ENCODE measurements around the gene VEGFD.

VEGFD gene

DNA sequence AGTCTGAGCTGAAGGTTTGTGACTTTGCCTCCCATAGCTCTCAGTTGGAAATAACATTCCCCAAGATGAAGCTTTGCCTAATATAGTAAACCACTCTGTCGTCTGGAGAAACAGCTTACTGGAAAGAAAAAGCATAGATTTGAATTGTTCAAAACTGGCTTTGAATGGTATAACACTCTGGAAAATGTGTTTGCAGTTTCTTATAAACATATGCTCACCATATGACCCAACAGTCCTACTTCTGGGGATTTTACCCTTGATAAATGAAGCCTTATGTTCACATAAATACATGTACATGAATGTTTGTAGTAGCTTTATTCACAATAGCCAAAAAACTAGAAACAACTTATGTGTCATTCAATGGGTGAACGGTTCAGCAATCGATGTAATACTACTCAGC, 10.2 kb downstream of the VEGFD start:
- no peak overlapping the region for H3K4me3 ChIP-seq (ENCODE audit: low read depth, low read length)
- in situ Hi-C loops (cut with HindIII; ENCODE audit: low sequenced_read_pairs), result no loop called here
- TF ChIP-seq, protein P1, sequence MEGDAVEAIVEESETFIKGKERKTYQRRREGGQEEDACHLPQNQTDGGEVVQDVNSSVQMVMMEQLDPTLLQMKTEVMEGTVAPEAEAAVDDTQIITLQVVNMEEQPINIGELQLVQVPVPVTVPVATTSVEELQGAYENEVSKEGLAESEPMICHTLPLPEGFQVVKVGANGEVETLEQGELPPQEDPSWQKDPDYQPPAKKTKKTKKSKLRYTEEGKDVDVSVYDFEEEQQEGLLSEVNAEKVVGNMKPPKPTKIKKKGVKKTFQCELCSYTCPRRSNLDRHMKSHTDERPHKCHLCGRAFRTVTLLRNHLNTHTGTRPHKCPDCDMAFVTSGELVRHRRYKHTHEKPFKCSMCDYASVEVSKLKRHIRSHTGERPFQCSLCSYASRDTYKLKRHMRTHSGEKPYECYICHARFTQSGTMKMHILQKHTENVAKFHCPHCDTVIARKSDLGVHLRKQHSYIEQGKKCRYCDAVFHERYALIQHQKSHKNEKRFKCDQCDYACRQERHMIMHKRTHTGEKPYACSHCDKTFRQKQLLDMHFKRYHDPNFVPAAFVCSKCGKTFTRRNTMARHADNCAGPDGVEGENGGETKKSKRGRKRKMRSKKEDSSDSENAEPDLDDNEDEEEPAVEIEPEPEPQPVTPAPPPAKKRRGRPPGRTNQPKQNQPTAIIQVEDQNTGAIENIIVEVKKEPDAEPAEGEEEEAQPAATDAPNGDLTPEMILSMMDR (IDR thresholded peaks at IDR 0.05; ENCODE audit: low read depth, low read length), result no peak
- no peak for DNase-seq (ENCODE audit: low read depth, low spot score)

DNA sequence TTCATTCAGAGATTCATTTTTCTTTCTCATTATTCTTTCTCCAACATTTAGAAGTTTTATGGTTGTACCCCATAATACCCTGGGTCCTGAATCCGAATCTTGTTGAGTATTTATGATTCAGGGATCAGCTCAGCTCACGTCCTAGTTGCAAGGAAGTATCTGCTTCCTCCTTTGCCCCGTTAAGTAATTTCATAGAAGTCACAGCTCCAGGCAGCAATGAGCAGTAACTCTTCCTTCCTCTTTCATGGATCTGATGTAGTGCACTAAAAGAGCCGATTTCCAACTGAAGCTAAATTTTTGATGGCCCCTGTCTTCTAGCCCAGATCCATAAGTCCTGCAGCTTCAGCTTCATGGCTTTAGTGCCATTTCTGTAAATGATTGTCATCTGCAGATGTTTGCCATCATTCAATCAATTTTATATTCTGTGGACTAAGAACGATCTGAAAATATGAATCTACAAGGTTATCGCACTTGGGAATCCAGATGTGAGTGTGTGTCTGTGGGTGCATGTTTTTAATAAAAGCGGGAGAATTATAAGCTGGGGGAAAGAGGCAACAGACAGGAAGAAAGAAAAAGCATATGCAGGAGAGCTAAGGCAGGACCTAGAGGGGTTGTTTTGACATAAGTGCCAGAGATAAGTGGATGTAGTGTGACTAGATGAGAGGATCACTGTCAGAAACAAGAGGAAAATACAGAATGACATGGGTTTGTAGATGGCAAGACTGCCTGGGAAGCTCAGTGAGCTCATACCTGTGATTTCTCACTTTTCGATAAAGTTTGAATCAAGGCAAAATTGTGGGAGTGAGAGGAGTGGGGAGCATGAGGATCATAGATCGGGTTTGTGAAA, 17.5 kb downstream of the VEGFD start:
- in situ Hi-C loops (cut with HindIII; ENCODE audit: low sequenced_read_pairs), result no loop called here
- TF ChIP-seq, protein P1 (IDR thresholded peaks at IDR 0.05; ENCODE audit: low read depth, low read length), result no peak
- no peak overlapping the region for H3K4me3 ChIP-seq (ENCODE audit: low read depth, low read length)

DNA sequence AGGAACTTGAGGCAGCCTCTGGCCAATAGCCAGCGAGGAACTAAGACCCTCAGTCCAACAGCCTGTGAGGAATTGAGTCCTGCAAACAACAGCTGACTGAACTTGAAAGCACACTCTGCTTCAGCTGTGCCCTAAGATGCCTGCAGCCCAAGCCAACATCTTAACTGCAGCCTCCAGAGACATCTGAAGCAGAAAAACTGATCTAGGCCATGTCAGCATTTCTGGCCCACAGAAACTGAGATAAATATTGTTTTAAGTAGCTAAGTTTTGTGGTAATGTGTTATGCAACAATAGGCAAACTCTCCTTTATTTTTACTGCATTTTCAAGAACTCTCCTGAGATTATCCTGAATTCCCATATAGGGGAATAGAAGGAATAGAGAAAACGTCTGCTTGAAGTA, 24.5 kb downstream of the VEGFD start:
- H3K4me3 ChIP-seq (ENCODE audit: low read depth, low read length), result no peak overlapping the region
- in situ Hi-C loops (cut with HindIII; ENCODE audit: low sequenced_read_pairs), result no loop called here
- TF ChIP-seq, protein P1 (IDR thresholded peaks at IDR 0.05; ENCODE audit: low read depth, low read length), result no peak

More for the DNA sequence above, 17.5 kb downstream of the VEGFD start:
- no peak for DNase-seq (ENCODE audit: low read depth, low spot score)

DNA sequence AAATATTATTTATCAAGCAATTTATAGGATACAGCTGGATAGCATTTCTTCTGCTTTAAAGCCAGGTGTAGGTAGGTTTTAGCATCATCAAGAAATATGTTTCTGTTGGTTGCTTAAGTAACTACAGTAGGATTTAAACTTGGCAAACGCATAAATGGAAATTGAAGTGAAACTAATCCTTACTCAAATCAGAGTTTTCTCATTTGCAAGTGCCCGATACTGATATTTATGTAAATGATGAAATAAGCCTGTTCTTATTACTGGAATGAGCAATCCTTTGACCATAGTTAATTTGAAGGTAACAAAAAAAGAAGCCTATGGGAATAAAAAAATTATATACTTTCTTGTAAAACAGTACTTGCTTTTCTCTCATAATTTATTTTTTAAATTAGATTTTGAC, 25.7 kb downstream of the VEGFD start:
- TF ChIP-seq, protein P1 (IDR thresholded peaks at IDR 0.05; ENCODE audit: low read depth, low read length), result no peak

More for the DNA sequence above, 24.5 kb downstream of the VEGFD start:
- DNase-seq (ENCODE audit: low read depth, low spot score), result no peak

DNA sequence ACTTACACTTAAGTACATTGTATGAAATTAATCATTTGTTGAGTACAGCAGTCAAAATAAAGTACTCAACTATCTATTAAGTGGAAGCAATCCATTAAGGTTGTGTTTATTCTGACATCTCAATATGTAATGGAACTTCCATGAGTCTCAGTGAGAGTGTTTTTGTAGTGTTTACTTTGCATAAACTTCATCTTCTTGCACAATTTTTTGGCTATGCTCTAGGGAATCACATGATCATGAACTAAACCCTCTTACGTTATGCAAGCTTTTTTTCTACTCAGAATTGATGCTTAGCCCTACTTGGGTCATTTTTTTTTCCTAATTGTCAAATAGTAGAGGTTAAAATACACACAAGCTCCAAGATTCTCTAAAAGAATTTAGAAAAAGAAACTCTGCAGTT, 27.8 kb downstream of the VEGFD start:
- TF ChIP-seq, protein P1 (IDR thresholded peaks at IDR 0.05; ENCODE audit: low read depth, low read length), result no peak
- in situ Hi-C loops (cut with HindIII; ENCODE audit: low sequenced_read_pairs), result no loop called here
- DNase-seq (ENCODE audit: low read depth, low spot score), result no peak
- H3K4me3 ChIP-seq (ENCODE audit: low read depth, low read length), result no peak overlapping the region

More for the DNA sequence above, 25.7 kb downstream of the VEGFD start:
- H3K4me3 ChIP-seq (ENCODE audit: low read depth, low read length), result no peak overlapping the region
- DNase-seq (ENCODE audit: low read depth, low spot score), result no peak
- in situ Hi-C loops (cut with HindIII; ENCODE audit: low sequenced_read_pairs), result no loop called here

DNA sequence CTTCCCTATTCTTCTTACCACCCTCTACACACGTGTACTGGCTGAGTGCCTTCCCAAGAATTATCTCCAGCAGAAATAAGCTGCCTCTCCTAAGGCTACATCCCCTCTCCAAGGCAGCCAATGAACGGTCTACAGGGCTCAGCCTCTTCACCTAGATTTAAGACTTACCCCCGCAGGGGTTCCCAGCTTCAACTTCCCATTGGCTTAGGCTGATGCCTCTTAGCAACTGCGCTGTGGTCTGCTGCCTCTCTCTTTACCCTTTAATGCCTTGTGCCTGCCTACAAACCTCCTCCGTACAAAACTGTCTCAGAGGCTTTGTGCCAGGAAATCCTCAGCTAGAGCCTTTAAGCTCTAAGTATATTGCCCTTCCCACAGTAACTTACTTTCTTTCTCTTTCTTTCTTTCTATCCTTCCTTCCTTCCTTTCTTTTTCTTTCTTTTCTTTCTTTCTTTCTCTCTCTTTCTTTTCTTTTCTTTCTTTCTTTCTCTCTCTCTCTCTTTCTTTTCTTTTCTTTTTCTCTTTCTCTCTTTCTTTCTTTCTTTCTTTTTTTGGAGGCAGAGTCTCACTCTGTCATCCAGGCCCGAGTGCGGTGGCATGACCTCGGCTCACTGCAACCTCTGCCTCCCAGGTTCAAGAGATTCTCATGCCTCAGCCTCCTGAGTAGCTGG, 33.8 kb downstream of the VEGFD start:
- no peak overlapping the region for H3K4me3 ChIP-seq (ENCODE audit: low read depth, low read length)
- in situ Hi-C loops (cut with HindIII; ENCODE audit: low sequenced_read_pairs), result no loop called here
- DNase-seq (ENCODE audit: low read depth, low spot score), result no peak
- TF ChIP-seq, protein P1 (IDR thresholded peaks at IDR 0.05; ENCODE audit: low read depth, low read length), result no peak

All from astrocyte of the spinal cord (primary cell).